HG03097 (cell line): Measurements from ENCODE around the gene CYTH2.
"Not testable (repeated sequence)": the region's sequence is repeated elsewhere in the genome, so short reads cannot be mapped to it uniquely, and the experiment has no call there.

Source experiments
- ATAC-seq: cut with Tn5 transposase; IDR thresholded peaks from one replicate; pipeline ENCODE4 v1.9.1; 2021; ENCODE audit not compliant: unreplicated experiment, low FRiP score

Gene CYTH2

DNA sequence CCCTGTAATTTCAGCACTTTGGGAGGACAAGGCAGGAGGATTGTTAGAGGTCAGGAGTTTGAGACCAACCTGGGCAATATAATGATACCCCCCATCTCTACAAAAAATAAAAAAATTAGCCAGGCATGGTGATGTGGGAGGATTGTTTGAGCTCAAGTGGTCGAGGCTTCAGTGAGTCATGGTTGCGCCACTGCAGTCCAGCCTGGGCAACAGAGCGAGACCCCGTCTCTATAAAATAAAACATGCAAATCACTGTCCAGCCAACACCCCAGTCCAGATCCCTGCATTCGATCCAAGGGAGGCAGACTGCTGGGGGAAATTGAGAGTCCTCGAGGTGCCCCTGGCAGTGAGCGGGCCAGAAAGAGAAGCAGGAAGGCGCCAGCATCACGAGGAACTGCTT is 7.0 kb downstream of the CYTH2 start:
- no peak for ATAC-seq

DNA sequence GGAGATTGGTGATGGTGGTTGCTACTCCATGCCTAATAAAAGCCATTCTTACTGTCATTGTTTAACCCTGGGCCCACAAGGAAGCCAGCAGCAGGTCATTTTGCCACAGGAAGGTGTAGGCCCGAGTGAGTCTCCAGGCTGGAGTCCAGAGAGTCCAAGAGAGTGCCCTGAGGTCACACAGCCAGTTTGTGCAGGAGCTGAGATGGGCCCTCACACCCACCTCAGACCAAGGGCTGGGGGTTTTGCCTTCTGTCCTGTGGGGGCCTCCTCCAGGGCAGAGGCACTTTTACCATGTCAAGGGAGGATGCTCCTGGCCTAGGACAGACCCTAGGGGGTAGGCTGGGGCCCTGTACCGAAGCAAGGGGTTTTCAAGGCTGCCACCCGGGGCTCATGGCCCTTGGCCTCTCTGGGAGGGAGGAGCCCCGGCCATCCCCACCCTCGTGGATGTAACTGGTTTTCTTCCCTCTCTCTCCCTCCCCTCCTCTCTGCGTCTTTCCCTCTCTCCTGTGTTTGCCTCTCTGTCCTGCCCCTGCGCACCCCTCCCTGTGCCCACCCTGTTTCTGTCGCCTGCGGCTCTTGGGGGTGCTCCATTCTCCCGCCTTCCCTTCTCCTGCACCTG is 8.0 kb downstream of the CYTH2 start:
- no peak for ATAC-seq

DNA sequence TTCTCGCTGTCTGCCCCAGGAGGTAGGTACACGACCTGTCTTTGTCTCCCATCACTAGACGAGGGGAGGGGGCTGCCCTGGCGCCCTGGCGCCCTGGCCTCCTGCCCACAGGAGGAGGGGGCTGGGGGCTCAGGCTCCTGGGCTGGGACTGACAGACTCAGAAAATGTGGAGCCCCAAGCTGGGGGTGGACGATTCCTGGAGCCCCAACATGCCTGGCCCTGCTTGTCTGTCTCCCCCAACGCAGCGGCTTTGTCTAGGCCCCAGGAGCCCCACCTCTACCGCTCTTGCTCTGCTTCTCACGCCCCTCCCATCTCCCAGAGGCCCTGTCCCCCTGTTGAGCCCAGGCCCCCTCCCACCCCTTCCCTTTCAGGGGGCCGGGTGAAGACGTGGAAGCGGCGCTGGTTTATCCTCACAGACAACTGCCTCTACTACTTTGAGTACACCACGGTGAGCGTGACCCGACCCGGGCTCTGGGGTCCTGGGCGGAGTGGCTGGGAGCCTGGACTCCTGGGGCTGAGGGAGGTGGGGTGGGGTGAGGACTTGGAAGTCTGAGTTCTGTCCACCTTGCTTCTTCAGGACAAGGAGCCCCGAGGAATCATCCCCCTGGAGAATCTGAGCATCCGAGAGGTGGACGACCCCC is 8.6 kb downstream of the CYTH2 start:
- no peak for ATAC-seq

DNA sequence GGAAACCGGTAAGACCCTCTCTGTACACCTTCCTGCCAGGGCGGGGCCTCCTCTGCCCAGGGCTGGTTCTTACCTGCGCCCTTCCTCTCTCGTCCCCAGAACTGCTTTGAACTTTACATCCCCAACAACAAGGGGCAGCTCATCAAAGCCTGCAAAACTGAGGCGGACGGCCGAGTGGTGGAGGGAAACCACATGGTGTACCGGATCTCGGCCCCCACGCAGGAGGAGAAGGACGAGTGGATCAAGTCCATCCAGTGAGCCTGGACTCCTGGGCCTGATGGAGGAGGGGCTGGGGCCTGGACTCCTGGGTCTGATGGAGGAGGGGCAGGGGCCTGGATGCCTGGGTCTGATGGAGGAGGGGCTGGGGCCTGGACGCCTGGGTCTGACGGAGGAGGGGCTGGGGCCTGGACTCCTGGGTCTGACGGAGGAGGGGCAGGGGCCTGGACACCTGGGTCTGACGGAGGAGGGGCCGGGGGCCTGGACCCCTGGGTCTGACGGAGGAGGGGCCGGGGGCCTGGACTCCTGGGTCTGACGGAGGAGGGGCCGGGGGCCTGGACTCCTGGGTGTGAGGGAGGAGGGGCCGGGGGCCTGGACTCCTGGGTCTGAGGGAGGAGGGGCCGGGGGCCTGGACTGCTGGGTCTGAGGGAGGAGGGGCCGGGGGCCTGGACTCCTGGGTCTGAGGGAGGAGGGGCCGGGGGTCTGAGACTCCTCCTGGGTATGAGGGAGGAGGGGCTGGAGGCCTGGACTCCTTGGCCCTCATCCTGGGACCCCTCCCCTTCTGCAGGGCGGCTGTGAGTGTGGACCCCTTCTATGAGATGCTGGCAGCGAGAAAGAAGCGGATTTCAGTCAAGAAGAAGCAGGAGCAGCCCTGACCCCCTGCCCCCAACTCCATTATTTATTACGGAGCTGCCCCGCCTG is 9.4 kb downstream of the CYTH2 start:
- no peak for ATAC-seq

DNA sequence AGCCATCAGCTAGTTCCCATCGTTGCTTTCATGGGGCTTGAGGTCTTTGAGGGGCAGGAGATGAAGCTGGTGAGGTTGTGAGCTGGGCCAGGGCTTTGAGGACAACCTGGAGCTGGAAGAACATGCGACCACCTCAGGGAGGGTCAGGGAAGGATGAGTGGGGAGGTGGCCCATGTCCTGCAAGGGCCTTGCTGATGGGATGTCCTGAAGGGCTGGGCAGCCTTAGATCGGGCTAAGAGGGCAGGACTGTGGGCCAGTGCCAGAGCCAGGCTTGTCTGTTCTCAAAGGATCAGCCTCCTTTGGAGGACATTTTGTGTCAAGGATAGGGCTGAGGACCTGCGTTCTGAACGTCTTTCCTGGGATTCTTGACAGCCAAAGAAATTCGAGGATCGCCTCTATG is 10.5 kb downstream of the CYTH2 start:
- ATAC-seq: no peak

DNA sequence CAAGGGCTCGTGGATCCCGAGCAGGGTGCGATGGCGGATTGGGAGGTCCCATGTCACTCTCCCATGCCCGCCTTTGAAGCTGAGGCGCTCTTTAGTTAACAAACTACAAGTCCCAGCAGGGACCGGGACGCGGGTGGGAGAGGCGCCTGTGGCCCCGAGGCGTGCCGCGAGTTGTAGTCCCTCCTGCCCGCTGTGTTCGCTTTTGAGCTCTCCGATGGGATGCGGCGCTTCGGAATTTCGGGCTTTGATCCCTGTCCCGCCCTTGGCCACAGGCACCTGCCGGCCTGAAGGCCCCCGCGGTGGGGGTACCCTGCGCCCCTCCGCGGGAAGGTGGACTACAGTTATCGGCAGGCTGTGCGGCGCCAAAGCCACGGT is 11.0 kb downstream of the CYTH2 start:
- ATAC-seq: no peak

DNA sequence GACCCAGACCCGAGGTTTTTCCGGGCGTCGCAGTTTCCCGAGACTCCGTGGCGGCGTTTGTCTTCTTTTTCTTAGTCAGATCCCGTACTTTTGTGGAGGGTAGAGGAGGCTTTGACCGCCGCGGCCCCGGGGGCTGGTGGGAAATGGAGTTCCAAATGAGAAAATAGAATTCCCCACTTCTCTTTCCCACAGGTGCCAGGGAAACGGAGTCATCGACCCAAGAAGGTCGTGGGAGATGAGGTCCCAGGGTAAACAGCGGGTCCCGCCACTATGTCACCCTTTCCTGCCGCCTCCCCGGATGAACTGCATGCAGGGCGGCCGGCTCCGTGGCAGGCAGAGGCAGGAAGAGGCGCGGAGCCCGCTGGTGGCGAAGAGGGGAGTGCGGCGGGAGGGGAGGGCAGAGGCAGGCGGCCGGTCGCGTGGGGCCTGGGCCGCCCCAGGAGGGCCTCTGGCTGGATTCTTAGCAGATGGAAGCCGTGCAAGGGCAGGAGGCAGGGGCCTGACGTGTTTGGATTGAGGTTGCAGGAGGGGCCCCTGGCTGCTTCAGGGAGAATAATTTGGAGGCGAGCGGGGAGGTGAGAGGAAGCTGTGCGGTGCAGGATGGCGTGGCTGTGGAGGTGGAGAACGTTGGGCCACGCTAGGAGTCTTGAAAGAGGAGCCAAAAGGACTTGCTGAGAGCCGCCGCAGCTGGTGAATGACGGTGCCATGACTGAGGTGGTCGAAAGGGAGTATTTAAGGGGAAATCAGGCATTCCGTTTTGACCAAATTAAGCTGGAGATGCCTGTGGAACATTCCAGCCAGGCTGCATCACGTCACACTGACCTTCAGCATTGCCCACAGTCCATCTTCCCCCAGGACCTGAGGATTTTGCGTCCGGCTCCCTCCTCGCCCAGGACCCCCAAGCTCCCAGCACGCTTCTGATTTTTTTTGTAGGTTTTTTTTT is 11.7 kb downstream of the CYTH2 start:
- no peak for ATAC-seq

DNA sequence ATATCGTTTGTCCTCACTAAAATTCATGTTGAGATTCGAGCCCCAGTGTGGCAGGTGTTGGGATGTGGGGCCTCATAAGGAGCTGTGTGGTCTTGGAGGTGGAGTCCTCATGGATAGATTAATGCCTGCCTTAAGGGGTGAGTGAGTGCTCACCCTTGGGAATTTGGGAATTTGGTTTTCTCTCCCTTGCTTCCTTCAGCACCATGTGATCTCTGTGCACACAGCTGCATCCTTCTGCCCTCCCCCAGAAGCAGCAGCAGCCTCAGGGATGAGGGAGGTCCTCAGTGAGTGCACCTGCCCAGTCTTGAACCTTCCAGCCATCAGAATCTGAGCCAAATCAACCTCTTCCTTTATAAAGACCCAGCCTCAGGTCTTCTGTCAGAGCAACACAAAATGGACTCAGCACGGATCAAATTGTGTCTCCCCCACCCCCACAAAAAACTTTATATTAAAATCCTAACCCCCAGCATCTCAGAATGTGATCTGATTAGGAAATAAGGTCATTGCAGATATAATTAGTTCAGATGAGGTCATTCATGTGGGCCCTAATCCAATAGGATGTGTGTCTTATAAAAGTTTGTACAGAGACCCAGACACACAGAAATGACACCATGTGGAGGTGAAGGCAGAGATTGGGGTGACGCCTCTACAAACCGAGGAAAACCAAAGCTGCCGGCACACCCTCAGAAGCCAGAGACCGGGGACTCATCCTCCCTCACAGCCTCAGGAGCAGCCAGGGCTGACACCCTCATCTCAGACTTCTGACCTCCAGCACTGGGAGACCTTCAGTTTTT is 12.9 kb downstream of the CYTH2 start:
- ATAC-seq: no peak

DNA sequence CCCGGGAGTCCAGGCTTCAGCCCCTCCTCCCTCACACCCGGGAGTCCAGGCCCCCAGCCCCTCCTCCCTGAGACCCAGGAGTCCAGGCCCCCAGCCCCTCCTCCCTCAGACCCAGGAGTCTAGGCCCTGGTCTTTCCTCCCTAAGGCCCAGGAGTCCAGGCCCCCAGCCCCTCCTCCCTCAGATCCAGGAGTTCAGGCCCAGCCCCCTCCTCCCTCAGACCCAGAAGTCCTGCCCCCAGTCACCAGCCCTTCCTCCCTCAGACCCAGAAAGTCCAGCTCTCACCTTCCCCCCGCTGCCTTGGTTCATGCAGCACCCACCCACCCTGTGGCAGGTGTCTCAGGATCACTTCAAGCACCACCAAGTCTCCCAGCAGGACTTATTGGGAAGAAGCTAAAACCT is 14.1 kb downstream of the CYTH2 start:
- no peak for ATAC-seq

DNA sequence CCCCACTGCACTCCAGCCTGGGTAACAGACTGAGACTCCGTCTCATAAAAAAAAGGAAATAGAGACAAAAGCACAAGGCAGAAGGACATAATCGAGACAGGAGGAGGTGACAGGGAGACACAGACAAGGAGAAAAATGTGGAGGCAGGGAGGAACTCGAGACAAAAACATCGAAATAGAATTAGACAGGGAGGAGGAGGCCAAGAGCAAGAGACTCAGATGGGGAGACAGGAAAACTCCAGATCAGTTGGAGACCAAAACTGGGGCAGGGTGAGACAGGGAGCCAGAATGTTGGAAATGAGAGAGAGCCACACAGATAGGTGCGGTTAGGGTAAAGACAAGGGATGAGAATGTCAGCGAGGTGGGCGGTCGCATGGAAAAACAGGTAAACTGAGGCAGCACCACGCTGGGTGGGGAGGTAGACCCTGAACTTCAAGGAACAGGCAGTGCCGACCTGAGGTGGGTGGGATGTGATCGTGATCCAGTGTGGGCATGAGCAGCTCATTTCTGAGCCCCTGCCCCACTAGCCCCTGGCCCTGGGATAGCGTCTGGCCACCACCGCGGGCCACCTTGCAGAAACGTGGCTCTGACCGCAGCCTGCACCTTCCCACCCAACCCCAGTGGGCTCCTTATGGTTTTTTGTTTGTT is 15.2 kb downstream of the CYTH2 start:
- no peak for ATAC-seq

DNA sequence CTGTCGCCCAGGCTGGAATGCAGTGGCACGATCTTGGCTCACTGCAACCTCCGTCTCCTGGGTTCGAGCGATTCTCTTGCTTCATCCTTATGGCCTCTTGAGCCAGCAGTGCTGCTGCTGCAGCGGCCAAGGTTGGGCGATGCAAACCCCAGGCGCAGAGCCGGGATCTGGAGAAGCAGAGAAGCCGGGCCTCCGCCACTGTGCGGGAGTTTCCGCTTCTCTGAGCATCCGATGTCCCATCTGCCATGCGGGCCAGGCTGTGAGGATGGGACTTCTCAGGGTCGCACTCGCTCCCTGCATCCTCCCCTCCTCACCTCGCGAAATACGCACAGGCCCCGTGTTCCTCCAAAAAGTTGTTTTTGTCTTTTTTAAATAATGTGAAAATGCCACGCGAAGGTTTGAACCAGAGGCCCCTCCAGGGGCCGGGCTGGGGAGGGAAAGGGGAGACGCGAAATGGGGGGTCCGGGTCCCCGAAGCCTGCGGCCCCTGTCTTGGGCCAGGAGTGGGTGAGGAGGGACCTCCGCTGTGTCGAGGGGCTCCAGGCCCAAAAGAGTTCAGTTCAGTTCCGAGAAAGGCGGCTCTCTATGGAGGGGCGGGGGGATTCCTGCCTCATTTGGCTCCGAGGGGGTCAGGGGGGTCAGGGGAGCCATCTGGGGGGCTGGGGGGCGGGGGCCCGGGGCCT is 15.9 kb downstream of the CYTH2 start:
- ATAC-seq: no peak

DNA sequence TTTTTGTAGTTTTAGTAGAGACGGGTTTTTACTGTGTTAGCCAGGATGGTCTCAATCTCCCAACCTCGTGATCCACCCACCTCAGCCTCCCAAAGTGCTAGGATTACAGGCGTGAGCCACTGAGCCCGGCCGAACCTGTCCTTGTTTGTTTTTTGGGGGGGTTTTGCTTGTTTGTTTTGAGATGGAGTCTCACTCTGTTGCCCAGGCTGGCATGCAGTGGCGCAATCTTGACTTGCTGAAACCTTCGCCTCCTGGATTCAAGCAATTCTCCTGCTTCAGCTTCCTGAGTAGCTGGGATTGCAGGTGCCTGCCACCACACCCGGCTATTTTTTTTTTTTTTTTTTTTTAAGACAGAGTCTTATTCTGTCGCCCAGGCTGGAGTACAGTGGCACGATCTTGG is 17.5 kb downstream of the CYTH2 start:
- not testable (repeated sequence) for ATAC-seq

DNA sequence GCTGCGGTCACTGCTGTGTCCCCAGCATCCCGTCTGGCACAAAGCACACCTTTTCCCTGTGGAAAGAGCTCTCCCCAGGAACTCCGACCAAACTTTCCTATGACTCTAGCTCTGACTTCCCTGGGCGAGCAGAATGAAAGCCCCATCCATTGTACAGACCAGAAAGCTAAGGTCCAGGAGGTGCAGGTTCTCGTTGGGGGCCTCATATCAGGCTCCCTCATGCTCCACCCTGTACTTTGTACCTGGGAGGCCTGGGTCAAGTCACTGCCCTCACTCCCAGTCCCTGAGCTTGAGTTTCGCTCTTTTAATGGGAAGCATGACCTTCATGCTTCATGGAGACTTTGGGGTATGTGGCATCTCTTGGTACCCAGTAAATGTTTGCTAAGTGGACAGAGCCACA is 18.4 kb downstream of the CYTH2 start:
- no peak for ATAC-seq

DNA sequence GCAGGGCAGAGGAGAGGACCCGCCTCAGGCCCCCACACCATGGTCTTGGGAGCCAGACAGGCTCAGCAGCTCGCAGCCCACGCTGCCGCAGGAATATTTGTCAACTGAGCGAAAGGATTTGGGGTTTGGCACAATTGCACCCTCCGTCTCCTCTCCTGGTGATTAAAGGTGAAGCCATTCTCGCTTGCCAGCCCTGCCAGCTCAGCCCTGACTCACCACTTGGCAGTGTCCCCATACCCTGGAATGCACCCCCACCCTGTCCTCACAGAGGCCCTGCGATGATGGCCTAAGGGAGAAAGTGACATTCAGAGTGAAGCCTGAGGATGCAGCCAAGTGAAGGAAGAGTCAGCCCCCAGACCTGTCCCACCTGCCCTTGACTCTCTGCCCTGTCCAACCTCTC is 18.8 kb downstream of the CYTH2 start:
- no peak for ATAC-seq

DNA sequence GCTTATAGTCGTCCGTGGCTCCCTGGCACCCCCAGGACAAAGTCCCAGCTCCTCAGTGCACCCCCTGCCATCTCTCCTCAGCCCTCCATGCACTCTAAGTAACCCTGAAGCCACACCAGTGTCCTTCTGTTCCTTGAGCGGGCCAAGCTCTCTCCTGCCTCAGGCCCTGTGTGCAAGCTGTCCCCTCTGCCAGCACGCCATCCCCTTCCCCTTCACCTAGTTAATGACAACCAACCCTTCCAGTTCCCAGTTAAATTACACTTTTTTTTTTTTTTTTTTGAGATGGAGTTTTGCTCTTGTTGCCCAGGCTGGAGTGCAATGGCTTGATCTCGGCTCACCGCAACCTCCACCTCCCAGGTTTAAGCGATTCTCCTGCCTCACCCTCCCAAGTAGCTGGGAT is 19.3 kb downstream of the CYTH2 start:
- not testable (repeated sequence) for ATAC-seq

DNA sequence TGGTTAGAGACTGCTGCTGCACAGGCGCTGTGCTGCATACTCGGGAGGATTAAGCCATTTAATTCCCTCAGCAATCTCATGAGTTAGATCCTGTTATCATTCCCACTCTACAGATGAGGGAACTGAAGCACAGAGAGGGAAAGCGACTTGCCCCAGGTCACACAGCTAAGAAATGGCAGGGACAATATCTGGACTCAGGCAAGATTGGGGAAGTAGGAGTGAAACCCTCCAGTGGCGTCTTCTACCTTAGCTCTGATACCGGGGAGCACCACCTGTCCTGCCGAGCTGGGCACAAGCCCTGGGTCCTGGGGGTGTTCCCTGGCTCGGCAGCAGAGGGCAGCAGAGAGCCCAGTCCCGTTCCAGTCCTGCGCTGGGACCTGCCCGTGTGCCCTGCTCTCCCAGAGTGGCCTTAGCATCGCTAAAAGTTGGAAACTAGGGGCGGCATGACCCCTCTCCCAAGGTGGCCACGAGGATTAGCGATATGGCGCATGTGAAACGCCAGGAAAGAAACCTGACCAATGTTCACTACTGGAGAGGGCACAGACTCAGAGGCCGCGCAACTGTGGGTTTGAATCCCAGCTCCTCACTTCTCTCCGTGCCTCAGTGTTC is 20.5 kb downstream of the CYTH2 start:
- no peak for ATAC-seq

DNA sequence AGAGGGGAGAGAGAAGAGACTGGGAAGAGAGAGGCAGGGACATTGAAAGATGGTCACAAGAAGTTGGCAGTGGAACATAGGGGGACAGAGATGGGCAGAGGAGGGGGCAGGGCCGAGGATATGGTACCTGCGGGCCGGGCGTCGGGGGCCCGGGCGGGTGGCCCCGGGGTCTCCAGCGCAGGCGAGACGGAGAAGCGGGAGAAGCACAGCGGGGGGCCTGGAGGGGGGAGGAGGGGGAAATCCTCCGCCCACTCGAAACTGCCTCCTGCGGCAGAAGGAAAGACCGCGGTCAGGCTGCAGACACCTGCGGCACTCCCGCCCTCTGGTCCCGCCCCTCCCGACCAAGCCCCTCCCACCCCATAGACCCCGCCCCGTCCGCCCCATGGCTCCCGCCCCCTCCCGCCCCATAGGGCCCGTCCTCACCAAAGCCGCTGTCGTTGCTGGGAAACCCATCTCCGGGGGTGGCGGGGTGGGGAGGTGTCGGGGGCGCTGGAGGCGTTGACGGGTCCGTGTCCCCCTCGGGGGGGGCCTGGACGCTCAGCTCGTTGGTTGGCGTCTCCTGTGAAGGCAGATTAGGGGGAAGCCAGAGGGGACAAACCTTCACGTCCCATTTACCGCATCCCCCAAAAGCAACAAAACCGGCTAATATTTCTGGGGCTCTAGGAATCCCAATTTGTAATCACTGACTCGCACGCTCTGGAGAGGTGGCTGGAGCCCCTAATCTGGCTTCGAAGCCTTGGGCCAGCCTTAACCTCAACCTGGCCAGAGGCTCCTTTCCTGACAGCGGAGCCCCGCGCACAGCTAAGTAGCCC is 22.0 kb downstream of the CYTH2 start:
- ATAC-seq: no peak

DNA sequence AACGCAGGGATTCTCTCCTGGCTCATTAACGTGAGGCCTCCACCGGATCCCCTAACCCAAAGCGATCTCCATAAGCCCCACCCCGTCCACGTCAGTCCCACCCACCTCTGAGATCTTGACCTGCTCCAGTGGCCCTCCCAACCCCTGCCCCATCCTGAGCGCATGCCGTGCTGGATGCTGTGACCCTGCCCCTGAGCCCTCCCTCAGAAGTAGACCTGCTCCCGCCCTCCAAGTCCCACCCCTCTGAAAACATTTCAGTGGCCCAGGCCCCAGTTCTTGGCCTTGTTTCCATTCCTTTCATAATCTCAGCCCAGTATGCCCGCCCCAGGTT is 22.6 kb downstream of the CYTH2 start:
- no peak for ATAC-seq
